Measurements from ENCODE around the gene PDE9A.

Gene PDE9A

DNA sequence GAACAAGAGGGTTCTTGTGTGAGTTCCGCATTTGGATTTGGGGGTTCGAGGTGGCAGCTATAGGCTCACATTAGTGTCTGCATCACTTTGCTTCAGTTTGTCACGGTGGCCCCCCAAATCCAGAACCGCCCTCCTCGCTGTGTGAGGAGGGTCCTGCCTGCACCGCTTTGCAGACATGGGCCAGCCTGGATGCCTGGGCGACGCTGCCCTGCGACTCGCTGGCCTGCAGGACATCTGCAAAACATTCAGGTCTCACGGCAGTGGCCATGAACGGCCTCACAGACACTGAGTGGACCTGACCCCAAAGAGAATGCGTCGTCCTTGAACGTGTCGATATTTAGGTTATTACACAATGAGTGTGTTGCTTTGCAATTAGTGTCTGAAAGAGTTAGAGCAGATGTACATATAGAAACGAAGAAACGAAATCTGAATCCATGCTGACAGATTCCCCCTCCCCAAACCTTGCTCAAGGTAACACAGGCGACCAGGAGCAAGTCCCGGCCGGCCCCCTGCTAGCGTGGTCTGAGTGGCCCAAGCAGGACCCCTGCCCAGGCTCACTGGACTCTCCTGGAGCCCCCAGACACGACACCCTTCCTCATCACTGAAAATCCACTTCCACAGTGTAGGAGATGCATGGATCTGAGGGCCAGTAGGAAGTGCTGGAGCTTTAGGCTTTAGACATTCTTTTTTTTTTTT, 20.4 kb downstream of the PDE9A start:
- DNase-seq (no peak), ATAC-seq (ENCODE audit: insufficient read depth, low read depth) (no peak)
- Histone ChIP-seq H3K9ac (ENCODE audit: low read depth, low read length) (no peak overlapping the region), H4K20me1 (ENCODE audit: insufficient read depth, low read length) (0 out of 2 replicates have a peak, but pooled peaks cover 4% of the 10 kb centered on the region), H3K27me3 (ENCODE audit: insufficient read depth, low read length, poor library complexity) (no peaks in the 10 kb centered on the region), H3K36me3 (ENCODE audit: insufficient read depth, low read length) (no peaks in the 10 kb centered on the region), H2AFZ (ENCODE audit: low read depth, low read length) (no peak overlapping the region), H3K79me2 (ENCODE audit: insufficient read depth, low read length) (no peaks in the 10 kb centered on the region), H3K27ac (ENCODE audit: low read length) (no peak overlapping the region), H3K9me3 (ENCODE audit: insufficient read depth, low read length, severe bottlenecking) (no peaks in the 10 kb centered on the region), H3K4me3 (ENCODE audit: low read depth in 1 of 2, low read length in 2 of 2) (no peak overlapping the region), H3K4me2 (ENCODE audit: insufficient read depth, low read length) (no peak overlapping the region), H3K4me1 (ENCODE audit: insufficient read depth, low read length) (peaks cover 28% of the 10 kb centered on the region)
- TF ChIP-seq, protein P1, sequence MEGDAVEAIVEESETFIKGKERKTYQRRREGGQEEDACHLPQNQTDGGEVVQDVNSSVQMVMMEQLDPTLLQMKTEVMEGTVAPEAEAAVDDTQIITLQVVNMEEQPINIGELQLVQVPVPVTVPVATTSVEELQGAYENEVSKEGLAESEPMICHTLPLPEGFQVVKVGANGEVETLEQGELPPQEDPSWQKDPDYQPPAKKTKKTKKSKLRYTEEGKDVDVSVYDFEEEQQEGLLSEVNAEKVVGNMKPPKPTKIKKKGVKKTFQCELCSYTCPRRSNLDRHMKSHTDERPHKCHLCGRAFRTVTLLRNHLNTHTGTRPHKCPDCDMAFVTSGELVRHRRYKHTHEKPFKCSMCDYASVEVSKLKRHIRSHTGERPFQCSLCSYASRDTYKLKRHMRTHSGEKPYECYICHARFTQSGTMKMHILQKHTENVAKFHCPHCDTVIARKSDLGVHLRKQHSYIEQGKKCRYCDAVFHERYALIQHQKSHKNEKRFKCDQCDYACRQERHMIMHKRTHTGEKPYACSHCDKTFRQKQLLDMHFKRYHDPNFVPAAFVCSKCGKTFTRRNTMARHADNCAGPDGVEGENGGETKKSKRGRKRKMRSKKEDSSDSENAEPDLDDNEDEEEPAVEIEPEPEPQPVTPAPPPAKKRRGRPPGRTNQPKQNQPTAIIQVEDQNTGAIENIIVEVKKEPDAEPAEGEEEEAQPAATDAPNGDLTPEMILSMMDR (IDR thresholded peaks at IDR 0.05; ENCODE audit: borderline replicate concordance, extremely low read depth, low read length, poor library complexity, severe bottlenecking), result no peak

DNA sequence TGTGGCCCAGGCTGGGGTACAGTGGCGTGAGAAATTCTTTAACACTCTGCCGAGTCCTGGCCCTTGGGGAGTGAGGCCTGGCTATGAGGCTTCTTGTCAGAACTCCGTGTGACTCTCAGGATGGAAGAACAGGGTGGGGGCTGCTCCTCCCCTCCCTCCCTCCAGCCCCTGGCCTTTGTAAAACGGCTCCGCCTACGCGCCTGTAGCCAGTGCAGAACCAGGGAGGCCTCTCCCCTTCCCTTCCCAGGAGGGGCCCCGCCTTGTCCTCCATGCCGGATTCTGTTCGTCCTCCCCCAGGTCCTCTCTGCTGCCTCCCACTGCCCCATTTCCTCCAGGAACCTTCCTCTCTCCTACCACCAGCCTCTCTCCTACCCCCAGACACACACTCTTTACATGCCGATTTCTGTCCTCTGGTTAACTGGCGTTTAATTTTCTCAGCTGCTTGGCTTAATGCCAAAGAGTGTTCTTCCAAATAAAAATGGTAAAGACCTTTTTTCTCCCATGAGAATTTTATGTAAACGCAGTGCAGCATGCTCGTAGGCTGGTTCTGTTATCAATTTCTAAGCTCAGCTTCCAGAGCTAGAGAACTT, 21.0 kb downstream of the PDE9A start:
- no peak overlapping the region for H3K4me3 ChIP-seq (ENCODE audit: low read depth in 1 of 2, low read length in 2 of 2)
- peaks cover 28% of the 10 kb centered on the region for H3K4me1 ChIP-seq (ENCODE audit: insufficient read depth, low read length)

DNA sequence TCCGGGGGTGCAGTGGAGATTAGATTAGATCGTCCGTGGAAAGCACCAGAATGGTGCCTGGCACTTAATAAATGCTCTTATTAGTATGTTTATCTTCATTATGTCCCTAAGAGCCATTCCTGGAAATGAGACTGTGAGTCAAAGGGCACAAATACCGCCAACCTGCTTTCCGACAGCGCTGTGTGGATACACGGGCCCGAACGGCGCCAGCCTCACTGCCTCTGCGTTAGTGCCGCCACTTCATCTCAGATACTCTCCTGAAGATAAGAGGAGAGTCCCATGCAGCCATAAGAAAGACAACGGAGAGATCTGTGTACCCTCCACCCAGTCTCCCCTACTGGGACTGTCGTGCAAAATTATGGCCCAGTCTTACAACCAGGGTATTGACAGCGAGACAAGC, 22.0 kb downstream of the PDE9A start:
- H3K36me3 ChIP-seq (ENCODE audit: insufficient read depth, low read length), result no peaks in the 10 kb centered on the region
- DNase-seq (no peak), ATAC-seq (ENCODE audit: insufficient read depth, low read depth) (no peak)
- no peak overlapping the region for H3K4me3 ChIP-seq (ENCODE audit: low read depth in 1 of 2, low read length in 2 of 2)
- no peaks in the 10 kb centered on the region for H3K79me2 ChIP-seq (ENCODE audit: insufficient read depth, low read length)
- no peaks in the 10 kb centered on the region for H3K27me3 ChIP-seq (ENCODE audit: insufficient read depth, low read length, poor library complexity)
- peaks cover 26% of the 10 kb centered on the region for H3K4me1 ChIP-seq (ENCODE audit: insufficient read depth, low read length)
- H2AFZ ChIP-seq (ENCODE audit: low read depth, low read length), result no peak overlapping the region
- no peaks in the 10 kb centered on the region for H3K9me3 ChIP-seq (ENCODE audit: insufficient read depth, low read length, severe bottlenecking)
- H3K9ac ChIP-seq (ENCODE audit: low read depth, low read length), result no peak overlapping the region
- H3K4me2 ChIP-seq (ENCODE audit: insufficient read depth, low read length), result no peak overlapping the region
- TF ChIP-seq, protein P1 (IDR thresholded peaks at IDR 0.05; ENCODE audit: borderline replicate concordance, extremely low read depth, low read length, poor library complexity, severe bottlenecking), result no peak
- no peak for TF ChIP-seq EZH2 (IDR thresholded peaks at IDR 0.05; ENCODE audit: borderline replicate concordance, low read depth, low read length, severe bottlenecking)
- no peak overlapping the region for H3K27ac ChIP-seq (ENCODE audit: low read length)
- H4K20me1 ChIP-seq (ENCODE audit: insufficient read depth, low read length), result no peaks in the 10 kb centered on the region

More for the DNA sequence above, 21.0 kb downstream of the PDE9A start:
- Histone ChIP-seq H3K79me2 (ENCODE audit: insufficient read depth, low read length) (no peaks in the 10 kb centered on the region), H3K27ac (ENCODE audit: low read length) (no peak overlapping the region), H3K9ac (ENCODE audit: low read depth, low read length) (no peak overlapping the region), H4K20me1 (ENCODE audit: insufficient read depth, low read length) (0 out of 2 replicates have a peak, but pooled peaks cover 4% of the 10 kb centered on the region), H3K4me2 (ENCODE audit: insufficient read depth, low read length) (no peak overlapping the region), H2AFZ (ENCODE audit: low read depth, low read length) (no peak overlapping the region), H3K36me3 (ENCODE audit: insufficient read depth, low read length) (no peaks in the 10 kb centered on the region), H3K9me3 (ENCODE audit: insufficient read depth, low read length, severe bottlenecking) (no peaks in the 10 kb centered on the region), H3K27me3 (ENCODE audit: insufficient read depth, low read length, poor library complexity) (no peaks in the 10 kb centered on the region)
- TF ChIP-seq, protein P1 (IDR thresholded peaks at IDR 0.05; ENCODE audit: borderline replicate concordance, extremely low read depth, low read length, poor library complexity, severe bottlenecking), result no peak
- TF ChIP-seq EZH2 (IDR thresholded peaks at IDR 0.05; ENCODE audit: borderline replicate concordance, low read depth, low read length, severe bottlenecking), result no peak
- ATAC-seq (ENCODE audit: insufficient read depth, low read depth) (no peak), DNase-seq (no peak)

All from DND-41 (cell line).